Measurements from ENCODE around the gene PBX1.

The PBX1 gene

GRCh38 chr1:164700683-164701082, 141.7 kb downstream of the PBX1 start:
- H3K27ac Mint-ChIP-seq (ENCODE audit: low read depth), result no peak overlapping the region

GRCh38 chr1:164701189-164701761, 142.3 kb downstream of the PBX1 start:
- no peaks in the 10 kb centered on the region for H3K4me1 Mint-ChIP-seq

More at GRCh38 chr1:164700683-164701082, 141.7 kb downstream of the PBX1 start:
- no peaks in the 10 kb centered on the region for H3K9me3 Mint-ChIP-seq
- no peak for ATAC-seq (replicated peaks; ENCODE audit: extremely low read depth, poor library complexity, severe bottlenecking)
- H3K36me3 Mint-ChIP-seq (ENCODE audit: insufficient read depth), result peaks cover 2% of the 10 kb centered on the region
- H3K27me3 Mint-ChIP-seq, result no peaks in the 10 kb centered on the region
- DNase-seq (ENCODE audit: low spot score in 2 of 2), result no peak
- H3K4me1 Mint-ChIP-seq, result no peaks in the 10 kb centered on the region
- H3K4me3 Mint-ChIP-seq, result no peak overlapping the region

GRCh38 chr1:164702216-164702615, 143.2 kb downstream of the PBX1 start:
- H3K27me3 Mint-ChIP-seq, result no peaks in the 10 kb centered on the region
- ATAC-seq (replicated peaks; ENCODE audit: extremely low read depth, poor library complexity, severe bottlenecking) (no peak), DNase-seq (ENCODE audit: low spot score in 2 of 2) (no peak)
- H3K4me3 Mint-ChIP-seq, result no peak overlapping the region
- H3K36me3 Mint-ChIP-seq (ENCODE audit: insufficient read depth), result peaks cover 2% of the 10 kb centered on the region
- H3K27ac Mint-ChIP-seq (ENCODE audit: low read depth), result no peak overlapping the region
- no peaks in the 10 kb centered on the region for H3K4me1 Mint-ChIP-seq
- H3K9me3 Mint-ChIP-seq, result no peaks in the 10 kb centered on the region

More at GRCh38 chr1:164701189-164701761, 142.3 kb downstream of the PBX1 start:
- Mint-ChIP-seq H3K36me3 (ENCODE audit: insufficient read depth) (peaks cover 2% of the 10 kb centered on the region), H3K9me3 (no peaks in the 10 kb centered on the region), H3K4me3 (no peak overlapping the region), H3K27ac (ENCODE audit: low read depth) (no peak overlapping the region), H3K27me3 (no peaks in the 10 kb centered on the region)
- ATAC-seq (replicated peaks; ENCODE audit: extremely low read depth, poor library complexity, severe bottlenecking) (no peak), DNase-seq (ENCODE audit: low spot score in 2 of 2) (no peak)

- H3K4me1 Mint-ChIP-seq, result no peaks in the 10 kb centered on the region
- H3K9me3 Mint-ChIP-seq, result no peaks in the 10 kb centered on the region
- no peaks in the 10 kb centered on the region for H3K27me3 Mint-ChIP-seq
- H3K36me3 Mint-ChIP-seq (ENCODE audit: insufficient read depth), result peaks cover 2% of the 10 kb centered on the region
- no peak for ATAC-seq (replicated peaks; ENCODE audit: extremely low read depth, poor library complexity, severe bottlenecking)
- no peak overlapping the region for H3K4me3 Mint-ChIP-seq
- no peak for DNase-seq (ENCODE audit: low spot score in 2 of 2)
- no peak overlapping the region for H3K27ac Mint-ChIP-seq (ENCODE audit: low read depth)
Measured at GRCh38 chr1:164702664-164703063, 143.7 kb downstream of the PBX1 start.

- Mint-ChIP-seq H3K9me3 (no peaks in the 10 kb centered on the region), H3K27me3 (no peaks in the 10 kb centered on the region), H3K4me3 (no peak overlapping the region), H3K36me3 (ENCODE audit: insufficient read depth) (peaks cover 2% of the 10 kb centered on the region), H3K27ac (ENCODE audit: low read depth) (no peak overlapping the region), H3K4me1 (no peaks in the 10 kb centered on the region)
- DNase-seq (ENCODE audit: low spot score in 2 of 2), result no peak
- no peak for ATAC-seq (replicated peaks; ENCODE audit: extremely low read depth, poor library complexity, severe bottlenecking)
Measured at GRCh38 chr1:164703463-164703862, 144.5 kb downstream of the PBX1 start.

- DNase-seq (ENCODE audit: low spot score in 2 of 2) (no peak), ATAC-seq (replicated peaks; ENCODE audit: extremely low read depth, poor library complexity, severe bottlenecking) (no peak)
- Mint-ChIP-seq H3K4me3 (no peak overlapping the region), H3K9me3 (no peaks in the 10 kb centered on the region), H3K27me3 (no peaks in the 10 kb centered on the region), H3K27ac (ENCODE audit: low read depth) (no peak overlapping the region), H3K4me1 (no peaks in the 10 kb centered on the region), H3K36me3 (ENCODE audit: insufficient read depth) (peaks cover 2% of the 10 kb centered on the region)
Measured at GRCh38 chr1:164703960-164704411, 145.0 kb downstream of the PBX1 start.

GRCh38 chr1:164704954-164705353, 146.0 kb downstream of the PBX1 start:
- Mint-ChIP-seq H3K27ac (ENCODE audit: low read depth) (no peak overlapping the region), H3K4me3 (no peak overlapping the region), H3K27me3 (no peaks in the 10 kb centered on the region), H3K4me1 (no peaks in the 10 kb centered on the region), H3K9me3 (no peaks in the 10 kb centered on the region), H3K36me3 (ENCODE audit: insufficient read depth) (peaks cover 2% of the 10 kb centered on the region)
- ATAC-seq (replicated peaks; ENCODE audit: extremely low read depth, poor library complexity, severe bottlenecking) (no peak), DNase-seq (ENCODE audit: low spot score in 2 of 2) (no peak)

GRCh38 chr1:164706606-164706987, 147.6 kb downstream of the PBX1 start:
- Mint-ChIP-seq H3K9me3 (no peaks in the 10 kb centered on the region), H3K27ac (ENCODE audit: low read depth) (no peak overlapping the region), H3K4me1 (no peaks in the 10 kb centered on the region), H3K4me3 (no peak overlapping the region), H3K36me3 (ENCODE audit: insufficient read depth) (peaks cover 2% of the 10 kb centered on the region), H3K27me3 (no peaks in the 10 kb centered on the region)
- no peak for ATAC-seq (replicated peaks; ENCODE audit: extremely low read depth, poor library complexity, severe bottlenecking)
- DNase-seq (ENCODE audit: low spot score in 2 of 2), result no peak

GRCh38 chr1:164707868-164708331, 148.9 kb downstream of the PBX1 start:
- H3K4me1 Mint-ChIP-seq, result no peaks in the 10 kb centered on the region
- no peak overlapping the region for H3K4me3 Mint-ChIP-seq
- peaks cover 9% of the 10 kb centered on the region for H3K27me3 Mint-ChIP-seq
- H3K27ac Mint-ChIP-seq (ENCODE audit: low read depth), result no peak overlapping the region
- ATAC-seq (replicated peaks; ENCODE audit: extremely low read depth, poor library complexity, severe bottlenecking), result no peak
- H3K9me3 Mint-ChIP-seq, result no peaks in the 10 kb centered on the region
- H3K36me3 Mint-ChIP-seq (ENCODE audit: insufficient read depth), result peaks cover 2% of the 10 kb centered on the region
- DNase-seq (ENCODE audit: low spot score in 2 of 2), result no peak

GRCh38 chr1:164708596-164708995, 149.6 kb downstream of the PBX1 start:
- Mint-ChIP-seq H3K9me3 (no peaks in the 10 kb centered on the region), H3K27me3 (peaks cover 9% of the 10 kb centered on the region), H3K4me3 (no peak overlapping the region), H3K4me1 (no peaks in the 10 kb centered on the region), H3K36me3 (ENCODE audit: insufficient read depth) (no peaks in the 10 kb centered on the region), H3K27ac (ENCODE audit: low read depth) (no peak overlapping the region)
- DNase-seq (ENCODE audit: low spot score in 2 of 2) (no peak), ATAC-seq (replicated peaks; ENCODE audit: extremely low read depth, poor library complexity, severe bottlenecking) (no peak)

- no peaks in the 10 kb centered on the region for H3K4me1 Mint-ChIP-seq
- no peaks in the 10 kb centered on the region for H3K36me3 Mint-ChIP-seq (ENCODE audit: insufficient read depth)
- no peaks in the 10 kb centered on the region for H3K9me3 Mint-ChIP-seq
- no peak overlapping the region for H3K4me3 Mint-ChIP-seq
- DNase-seq (ENCODE audit: low spot score in 2 of 2) (no peak), ATAC-seq (replicated peaks; ENCODE audit: extremely low read depth, poor library complexity, severe bottlenecking) (no peak)
- no peak overlapping the region for H3K27ac Mint-ChIP-seq (ENCODE audit: low read depth)
- H3K27me3 Mint-ChIP-seq, result peaks cover 9% of the 10 kb centered on the region
Measured at GRCh38 chr1:164709126-164709525, 150.1 kb downstream of the PBX1 start.

GRCh38 chr1:164709541-164710278, 150.7 kb downstream of the PBX1 start:
- Mint-ChIP-seq H3K4me1 (no peaks in the 10 kb centered on the region), H3K36me3 (ENCODE audit: insufficient read depth) (no peaks in the 10 kb centered on the region), H3K27me3 (peaks cover 9% of the 10 kb centered on the region), H3K27ac (ENCODE audit: low read depth) (no peak overlapping the region), H3K4me3 (no peak overlapping the region), H3K9me3 (no peaks in the 10 kb centered on the region)
- DNase-seq (ENCODE audit: low spot score in 2 of 2), result no peak
- ATAC-seq (replicated peaks; ENCODE audit: extremely low read depth, poor library complexity, severe bottlenecking), result no peak
